Mucosa of descending colon (tissue), 3 donors: Measurements from ENCODE around the gene SHANK1. TPM values are rescaled to one million over a fixed set of nuclear protein-coding genes. Genes with fewer than 3 reads are reported as not detected.

ENCODE experiments used
- ATAC-seq: fragments of 200-7000 bp; cut with Tn5 transposase; one replicate; pipeline ENCODE4 v1.9.1; 2020; ENCODE audit warnings: mild to moderate bottlenecking, moderate library complexity
- DNase-seq, 3 donors: peaks; one replicate each; pipeline ENCODE4 v3.0.0-alpha.2; 2020
- H3K36me3 ChIP-seq: fragments of 200-600 bp; one replicate; pipeline ENCODE4 v1.8.0; 2021; ENCODE audit warnings: low read depth, mild to moderate bottlenecking
- H3K4me1 ChIP-seq: fragments of 200-600 bp; one replicate; pipeline ENCODE4 v1.8.0; 2021; ENCODE audit warnings: low read depth, mild to moderate bottlenecking
- H3K4me3 ChIP-seq: fragments of 200-600 bp; one replicate; pipeline ENCODE4 v1.8.0; 2021; ENCODE audit warnings: mild to moderate bottlenecking
- H3K9me3 ChIP-seq: fragments of 200-600 bp; one replicate; pipeline ENCODE4 v1.8.0; 2021; ENCODE audit warnings: mild to moderate bottlenecking
- intact Hi-C, 2 donors: fragments of 100-400 bp; cut with DNase I in 1 of 2; cut with micrococcal nuclease in 1 of 2; formaldehyde crosslinking; loops; one replicate each; pipeline versions ENCODE4 v1.11.0 to v1.11.1; 2022; cut with DNase I, micrococcal nuclease
- total RNA-seq, 3 donors: library from RNA; stranded (reverse); fragmentation: NEBNext Ultra II Directional in 2 of 3; extraction: Animal tissue kit (Norgen Biotek cat#: 25700) in 2 of 3; gene quantifications; one replicate each; pipeline versions ENCODE4 v1.2.1 to v1.2.4, GENCODE V29; 2021 to 2023
- TF ChIP-seq, protein P1 (sequence below): fragments of 200-600 bp; IDR thresholded peaks from one replicate; pipeline ENCODE4 v1.8.0; 2022; ENCODE audit warnings: antibody characterized with exemption, mild to moderate bottlenecking
- donor health status: DM: no; HTN: no; CAD: no; lungs with moderate emphysema.
- donor health status: DM: no; HTN: no; CAD: no.
- donor health status: DM: no; HTN: yes; CAD: no.

SHANK1 gene
- total RNA-seq, 3 donors from 2014 or later, result 0.55 to 1.1 TPM; not detected in 1

DNA sequence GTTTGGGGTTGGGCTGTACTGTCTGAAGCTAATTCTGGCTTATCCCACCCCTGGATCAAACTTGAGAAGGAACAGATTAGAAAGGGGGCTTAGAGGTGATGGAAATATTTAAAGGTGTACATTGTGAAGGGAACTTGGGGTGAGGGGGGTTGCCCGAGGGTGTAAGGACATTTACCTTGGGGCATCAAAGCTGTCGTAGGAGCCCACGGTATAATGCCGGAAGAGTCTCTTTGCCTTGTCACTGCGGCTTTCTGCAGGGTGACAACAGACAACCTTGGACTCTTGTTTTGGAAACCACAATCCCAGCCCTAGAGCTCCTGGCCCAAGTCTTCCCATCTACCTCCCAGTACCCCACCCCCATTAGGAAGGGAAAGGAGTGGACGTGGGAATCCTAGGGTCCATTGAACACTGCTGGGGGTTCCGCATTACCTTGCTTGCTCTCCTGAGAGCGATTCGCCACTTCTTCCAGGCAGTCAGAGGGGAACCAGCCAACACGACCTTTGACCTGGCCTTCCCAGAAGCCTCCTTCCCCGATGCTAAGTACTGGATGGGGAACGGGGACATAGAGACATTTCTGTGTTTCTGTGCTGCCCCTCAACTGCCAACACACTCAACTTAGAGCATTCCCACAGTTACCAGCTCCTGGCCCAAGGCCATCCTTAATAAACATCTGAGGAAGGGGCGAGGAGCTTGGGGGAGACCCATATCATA, 22.0 kb downstream of the SHANK1 start:
- TF ChIP-seq, protein P1, sequence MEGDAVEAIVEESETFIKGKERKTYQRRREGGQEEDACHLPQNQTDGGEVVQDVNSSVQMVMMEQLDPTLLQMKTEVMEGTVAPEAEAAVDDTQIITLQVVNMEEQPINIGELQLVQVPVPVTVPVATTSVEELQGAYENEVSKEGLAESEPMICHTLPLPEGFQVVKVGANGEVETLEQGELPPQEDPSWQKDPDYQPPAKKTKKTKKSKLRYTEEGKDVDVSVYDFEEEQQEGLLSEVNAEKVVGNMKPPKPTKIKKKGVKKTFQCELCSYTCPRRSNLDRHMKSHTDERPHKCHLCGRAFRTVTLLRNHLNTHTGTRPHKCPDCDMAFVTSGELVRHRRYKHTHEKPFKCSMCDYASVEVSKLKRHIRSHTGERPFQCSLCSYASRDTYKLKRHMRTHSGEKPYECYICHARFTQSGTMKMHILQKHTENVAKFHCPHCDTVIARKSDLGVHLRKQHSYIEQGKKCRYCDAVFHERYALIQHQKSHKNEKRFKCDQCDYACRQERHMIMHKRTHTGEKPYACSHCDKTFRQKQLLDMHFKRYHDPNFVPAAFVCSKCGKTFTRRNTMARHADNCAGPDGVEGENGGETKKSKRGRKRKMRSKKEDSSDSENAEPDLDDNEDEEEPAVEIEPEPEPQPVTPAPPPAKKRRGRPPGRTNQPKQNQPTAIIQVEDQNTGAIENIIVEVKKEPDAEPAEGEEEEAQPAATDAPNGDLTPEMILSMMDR, result no peak
- ATAC-seq, result no peak

DNA sequence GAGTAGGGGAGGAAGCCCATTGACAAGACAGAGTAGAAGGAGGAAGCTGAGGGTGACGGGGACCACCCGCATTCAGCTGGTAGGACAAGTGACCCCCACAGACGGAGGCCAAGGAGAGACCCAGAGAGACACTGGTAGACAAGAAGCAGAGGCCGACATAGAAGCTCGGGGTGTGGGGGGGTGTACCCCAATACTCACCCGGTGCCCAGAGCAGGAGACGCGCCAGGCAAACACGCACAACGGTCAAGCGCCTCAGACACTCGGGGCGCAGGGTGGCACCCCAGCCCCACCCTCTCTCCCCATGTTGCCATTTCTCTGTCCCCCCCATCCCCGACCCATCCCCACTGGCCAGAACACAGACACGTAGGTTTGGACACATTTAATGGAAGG, 23.5 kb downstream of the SHANK1 start:
- TF ChIP-seq, protein P1, result no peak
- no peaks in the 10 kb centered on the region for H3K9me3 ChIP-seq
- no peak for ATAC-seq
- H3K4me3 ChIP-seq, result no peak overlapping the region
- intact Hi-C loops, result no loop called here
- no peak for DNase-seq
- no peaks in the 10 kb centered on the region for H3K36me3 ChIP-seq
- no peaks in the 10 kb centered on the region for H3K4me1 ChIP-seq

More for the DNA sequence above, 22.0 kb downstream of the SHANK1 start:
- no peak overlapping the region for H3K4me3 ChIP-seq
- intact Hi-C loops, result no loop called here
- no peaks in the 10 kb centered on the region for H3K36me3 ChIP-seq
- H3K9me3 ChIP-seq, result no peaks in the 10 kb centered on the region
- DNase-seq, result no peak
- H3K4me1 ChIP-seq, result no peaks in the 10 kb centered on the region

DNA sequence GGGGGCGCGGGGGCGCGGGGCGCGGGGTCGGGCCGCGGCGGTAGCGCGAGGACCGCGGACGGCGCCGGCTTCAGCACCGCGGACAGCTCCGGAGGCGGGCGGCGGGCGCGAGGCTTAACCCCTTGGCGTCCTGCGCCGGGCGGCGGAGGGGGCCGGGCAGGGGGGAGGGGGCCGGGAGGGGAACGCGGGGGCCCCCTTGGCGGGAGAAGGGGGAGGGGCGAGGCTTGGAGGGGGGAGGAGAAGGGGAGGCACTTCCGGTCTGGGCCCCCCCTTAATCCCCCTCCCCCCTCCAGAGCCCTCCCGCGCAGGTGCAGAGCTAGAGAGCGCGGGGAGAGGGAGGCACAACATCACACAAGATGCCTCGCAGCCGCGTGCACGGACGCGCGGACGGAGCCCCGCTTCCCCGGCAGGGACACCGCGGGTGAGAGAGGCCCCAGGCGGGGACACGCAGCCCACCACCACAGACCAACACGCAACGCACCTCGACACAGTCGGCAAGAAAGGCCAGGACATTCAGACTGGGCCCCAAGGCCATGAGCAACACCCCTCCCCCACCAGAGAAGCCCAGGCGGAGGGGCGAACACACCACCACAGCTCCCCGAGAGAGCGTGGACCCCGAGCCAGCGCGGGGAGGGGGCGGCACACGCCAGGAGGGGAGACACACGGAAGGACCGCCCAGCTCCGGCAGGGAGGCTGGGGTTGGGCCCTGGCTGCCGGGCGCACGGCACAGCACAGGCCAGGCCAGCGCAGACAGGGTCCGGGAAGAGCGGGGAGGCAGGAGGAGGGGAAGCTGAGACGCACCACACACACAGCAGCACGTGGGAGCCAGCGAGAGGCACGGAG, 24.1 kb downstream of the SHANK1 start:
- Histone ChIP-seq H3K4me1 (no peaks in the 10 kb centered on the region), H3K36me3 (no peaks in the 10 kb centered on the region), H3K4me3 (no peak overlapping the region), H3K9me3 (no peaks in the 10 kb centered on the region)
- peak; percentile 55 for ATAC-seq
- intact Hi-C loops, result no loop called here
- TF ChIP-seq, protein P1, result no peak
- no peak for DNase-seq

DNA sequence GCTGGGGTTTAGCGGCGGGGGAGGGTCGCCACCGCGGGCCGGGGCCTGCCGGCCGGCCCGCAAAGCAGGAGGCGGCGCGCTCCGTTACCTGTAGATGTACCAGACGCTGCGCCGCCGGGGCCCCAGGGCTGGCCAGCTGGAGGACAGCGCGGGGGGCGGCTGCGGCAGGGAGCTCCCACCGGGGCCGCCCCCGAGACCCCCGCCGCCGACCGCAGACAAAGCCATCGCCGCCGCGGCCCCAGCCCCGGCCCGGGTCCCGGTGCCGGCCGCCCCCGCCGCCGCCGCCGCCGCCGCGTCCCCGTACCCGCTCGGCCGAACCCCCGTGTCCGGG, 24.8 kb downstream of the SHANK1 start:
- DNase-seq (no peak), ATAC-seq (no peak)
- Histone ChIP-seq H3K9me3 (no peaks in the 10 kb centered on the region), H3K36me3 (no peaks in the 10 kb centered on the region), H3K4me1 (no peaks in the 10 kb centered on the region), H3K4me3 (no peak overlapping the region)
- TF ChIP-seq, protein P1, result no peak
- intact Hi-C loops, result no loop called here

DNA sequence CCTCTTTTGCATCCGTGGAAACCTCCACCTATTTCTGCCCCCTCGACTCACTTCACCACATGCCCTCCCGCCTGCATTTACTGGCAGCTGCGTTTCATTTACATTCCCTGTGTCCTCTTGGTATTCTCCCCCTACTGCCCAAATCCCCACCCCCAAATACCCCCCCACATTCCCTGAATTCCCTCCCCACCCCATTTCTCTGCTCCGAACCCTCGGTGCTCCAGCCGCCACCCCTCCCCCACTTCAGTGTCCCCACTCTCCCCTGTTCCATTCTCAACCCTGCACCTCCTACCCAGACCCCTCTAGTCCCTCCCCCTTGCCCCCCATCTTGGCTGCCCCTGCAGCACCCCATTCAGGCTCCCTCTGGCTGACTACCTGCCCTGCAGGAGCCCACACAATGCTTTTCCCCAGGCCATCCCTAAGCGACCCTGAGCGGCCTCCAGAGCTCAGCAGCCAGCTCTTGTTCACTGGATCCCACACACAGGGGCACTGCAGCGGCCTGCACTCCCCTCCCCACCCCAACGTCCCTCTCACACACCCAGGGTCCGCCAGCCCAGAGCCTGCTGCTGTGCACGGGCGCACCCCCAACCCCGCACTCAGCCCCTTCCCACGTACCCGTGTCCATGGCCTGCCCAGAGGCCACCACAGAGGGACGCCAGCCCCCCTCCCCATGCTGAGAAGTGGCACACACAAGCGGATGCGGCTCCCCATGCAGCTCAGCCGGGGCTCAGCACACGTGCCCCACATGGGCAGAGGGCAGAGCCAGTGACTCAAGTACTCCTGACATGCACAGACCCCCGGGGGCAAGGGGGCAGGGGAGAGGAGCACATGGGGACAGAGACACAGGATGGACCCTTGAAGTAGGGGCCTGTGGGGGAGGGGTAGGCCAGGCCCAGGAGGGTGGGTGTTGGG, 26.3 kb downstream of the SHANK1 start:
- H3K9me3 ChIP-seq, result no peaks in the 10 kb centered on the region
- H3K4me3 ChIP-seq, result no peak overlapping the region
- no peaks in the 10 kb centered on the region for H3K36me3 ChIP-seq
- TF ChIP-seq, protein P1, result no peak
- H3K4me1 ChIP-seq, result no peaks in the 10 kb centered on the region
- DNase-seq, result no peak
- intact Hi-C loops, result no loop called here
- no peak for ATAC-seq
